HCT116 (cell line): ENCODE data around the gene GPR17. TPM values are rescaled to one million over a fixed set of nuclear protein-coding genes. Genes with fewer than 3 reads are reported as not detected.

Source experiments
- ATAC-seq: fragments of 200-7000 bp; cut with Tn5 transposase; 2 replicates; pipeline ENCODE4 v1.9.1; 2020; ENCODE audit warnings: mild to moderate bottlenecking, moderate library complexity
- BruUV-seq: library from RNA; stranded (reverse); fragments of 400-500 nt; replicated peaks from 2 replicates; lab custom pipeline; 2021; lab: Mats Ljungman, UMichigan
- CTCF ChIA-PET: fragments of 300-600 bp; sonication (Branson Sonifier 250); formaldehyde crosslinking; loops from one replicate; lab custom pipeline; 2021; ENCODE audit warnings: antibody characterized with exemption; lab: Charles Lee
- POLR2A ChIA-PET: fragments of 300-600, 350-600 bp; sonication (Branson Sonifier 250); formaldehyde crosslinking; loops from one replicate; lab custom pipeline; 2021; ENCODE audit warnings: antibody characterized with exemption; lab: Charles Lee
- RAD21 ChIA-PET, 2 experiments: fragments of 300-600 bp; sonication (Branson Sonifier 250); formaldehyde crosslinking; loops; one replicate each; lab custom pipeline; 2023; ENCODE audit warnings: low total read pairs in 2 of 2; ENCODE audit not compliant: uncharacterized antibody in 2 of 2, unreplicated experiment in 2 of 2, low non-redundant PET in 1 of 2; lab: Charles Lee
- DNase-seq: peaks from one replicate; pipeline ENCODE4 v3.0.0-alpha.2; 2010; ENCODE audit warnings: low read depth, low spot score
- H2AFZ ChIP-seq: fragments of 200-600 bp; shearing (Covaris generic), sonication (generic); 2 replicates; pipeline ENCODE4 v1.6.1; 2017; ENCODE audit warnings: low read depth, mixed run types, mixed read lengths, antibody characterized with exemption, low read length; ENCODE audit not compliant: poor library complexity, severe bottlenecking
- H3K27ac ChIP-seq: 2 replicates; pipeline ENCODE4 v1.5.1; 2012; ENCODE audit warnings: low read depth, low read length
- H3K27me3 ChIP-seq: fragments of 200-600 bp; sonication (generic); 2 replicates; pipeline ENCODE4 v1.6.1; 2016; ENCODE audit warnings: mixed run types, low read length, mixed read lengths; ENCODE audit not compliant: insufficient read depth
- H3K36me3 ChIP-seq, 2 experiments: fragments of 200-500 bp in 1 of 2; fragments of 200-600 bp in 1 of 2; sonication (Bioruptor generic) in 1 of 2; sonication (generic) in 1 of 2; 2 replicates each; pipeline versions ENCODE4 v1.5.1 to v1.6.1; 2014 to 2016; ENCODE audit warnings: low read length in 2 of 2, inconsistent platforms in 1 of 2, mixed read lengths in 1 of 2, mixed run types in 1 of 2; ENCODE audit not compliant: insufficient read depth in 2 of 2, control insufficient read depth in 1 of 2
- H3K4me1 ChIP-seq, 2 experiments: fragments of 200-600 bp in 1 of 2; sonication (generic) in 1 of 2; 2 replicates each; pipeline versions ENCODE4 v1.5.1 to v1.6.1; 2012 to 2017; ENCODE audit warnings: low read length in 2 of 2, inconsistent platforms in 1 of 2, mild to moderate bottlenecking in 1 of 2, mixed read lengths in 1 of 2, mixed run types in 1 of 2, moderate library complexity in 1 of 2; ENCODE audit not compliant: insufficient read depth in 2 of 2, control insufficient read depth in 1 of 2
- H3K4me2 ChIP-seq: fragments of 200-600 bp; sonication (generic); 2 replicates; pipeline ENCODE4 v1.6.1; 2017; ENCODE audit warnings: mixed run types, low read length, mixed read lengths
- H3K4me3 ChIP-seq, 2 experiments: fragments of 200-600 bp in 1 of 2; sonication (generic) in 1 of 2; replicated peaks in 1 of 2; 2 replicates each; pipeline ENCODE4 v1.5.1; 2011 to 2016; ENCODE audit warnings: low read length in 2 of 2, control low read depth in 1 of 2, low read depth in 1 of 2, mild to moderate bottlenecking in 1 of 2, mixed read lengths in 1 of 2, mixed run types in 1 of 2
- H3K79me2 ChIP-seq: fragments of 200-600 bp; sonication (generic); 2 replicates; pipeline ENCODE4 v1.6.1; 2017; ENCODE audit warnings: mild to moderate bottlenecking, mixed run types, low read length, moderate library complexity, mixed read lengths; ENCODE audit not compliant: insufficient read depth
- H3K9ac ChIP-seq: fragments of 200-600 bp; sonication (generic); 2 replicates; pipeline ENCODE4 v1.6.1; 2016; ENCODE audit warnings: low read length, mixed read lengths
- H3K9me2 ChIP-seq: fragments of 200-600 bp; sonication (generic), shearing (Covaris generic); 2 replicates; pipeline ENCODE4 v1.6.1; 2017; ENCODE audit warnings: mixed run types, mild to moderate bottlenecking, moderate library complexity; ENCODE audit not compliant: insufficient read depth
- H3K9me3 ChIP-seq, 2 experiments: fragments of 200-500 bp in 1 of 2; fragments of 200-600 bp in 1 of 2; sonication (Bioruptor generic) in 1 of 2; sonication (generic) in 1 of 2; 2 replicates each; pipeline ENCODE4 v1.6.1; 2014 to 2017; ENCODE audit warnings: low read length in 2 of 2, mixed read lengths in 2 of 2, inconsistent platforms in 1 of 2, low read depth in 1 of 2, mild to moderate bottlenecking in 1 of 2, mixed run types in 1 of 2, moderate library complexity in 1 of 2; ENCODE audit not compliant: control insufficient read depth in 1 of 2, insufficient read depth in 1 of 2
- H4K20me1 ChIP-seq: fragments of 200-600 bp; sonication (generic), shearing (Covaris generic); 2 replicates; pipeline ENCODE4 v1.6.1; 2017; ENCODE audit warnings: mixed run types, mild to moderate bottlenecking, moderate library complexity; ENCODE audit not compliant: insufficient read depth
- CBX3 ChIP-seq: IDR thresholded peaks from 2 replicates; pipeline ENCODE4 v1.6.1; 2012; ENCODE audit warnings: low read depth
- EZH2 ChIP-seq: fragments of 200-600 bp; sonication (generic); IDR thresholded peaks from 2 replicates; pipeline ENCODE4 v1.6.1; 2017; ENCODE audit warnings: antibody characterized with exemption, mixed run types
- EZH2phosphoT487 ChIP-seq: fragments of 200-600 bp; IDR thresholded peaks from 2 replicates; pipeline ENCODE4 v1.6.1; 2018; ENCODE audit warnings: antibody characterized with exemption, borderline replicate concordance
- JUND ChIP-seq: IDR thresholded peaks from 2 replicates; pipeline ENCODE4 v1.6.1; 2012
- POLR2AphosphoS5 ChIP-seq: IDR thresholded peaks from 2 replicates; pipeline ENCODE4 v1.6.1; 2011; ENCODE audit warnings: mild to moderate bottlenecking, low read depth, low read length, moderate library complexity
- RAD21 ChIP-seq: IDR thresholded peaks from 2 replicates; pipeline ENCODE4 v1.6.1; 2012; ENCODE audit warnings: low read depth, mild to moderate bottlenecking
- SRF ChIP-seq: IDR thresholded peaks from 2 replicates; pipeline ENCODE4 v1.6.1; 2012; ENCODE audit warnings: low read depth
- TCF7L2 ChIP-seq: IDR thresholded peaks from 2 replicates; pipeline ENCODE4 v1.7.0; 2011; ENCODE audit warnings: borderline replicate concordance, inconsistent platforms; ENCODE audit not compliant: insufficient read depth, insufficient read length; ENCODE audit errors: extremely low read depth
- YY1 ChIP-seq: IDR thresholded peaks from 2 replicates; pipeline ENCODE4 v1.6.1; 2011; ENCODE audit warnings: low read length, low read depth, moderate library complexity, mild to moderate bottlenecking; ENCODE audit not compliant: insufficient replicate concordance; ENCODE audit errors: extremely low read depth
- ZFX ChIP-seq: fragments of 450-650 bp; IDR thresholded peaks from 2 replicates; pipeline ENCODE4 v1.6.1; 2017
- ZNF274 ChIP-seq: fragments of 200-500 bp; sonication (Bioruptor generic); IDR thresholded peaks from 2 replicates; pipeline ENCODE4 v1.6.1; 2014; ENCODE audit warnings: mild to moderate bottlenecking, low read depth, low read length, inconsistent platforms
- intact Hi-C: fragments of 100-400 bp; cut with micrococcal nuclease; formaldehyde crosslinking; loops from 2 replicates; pipeline ENCODE4 v1.10.0; 2022
- total RNA-seq: library from RNA; stranded (reverse); gene quantifications from one replicate; pipeline ENCODE4 v1.2.1, GENCODE V29; 2021; ENCODE audit not compliant: unreplicated experiment
- TF ChIP-seq, protein P1 (sequence below): IDR thresholded peaks from 2 replicates; pipeline ENCODE4 v1.6.1; 2011; ENCODE audit warnings: mild to moderate bottlenecking, low read length, moderate library complexity; ENCODE audit not compliant: insufficient replicate concordance; ENCODE audit errors: extremely low read depth
- TF ChIP-seq, protein P2 (sequence below): IDR thresholded peaks from 2 replicates; pipeline ENCODE4 v1.6.1; 2012

GPR17 gene
- total RNA-seq, 1 experiment from 2014 or later, result not detected

DNA sequence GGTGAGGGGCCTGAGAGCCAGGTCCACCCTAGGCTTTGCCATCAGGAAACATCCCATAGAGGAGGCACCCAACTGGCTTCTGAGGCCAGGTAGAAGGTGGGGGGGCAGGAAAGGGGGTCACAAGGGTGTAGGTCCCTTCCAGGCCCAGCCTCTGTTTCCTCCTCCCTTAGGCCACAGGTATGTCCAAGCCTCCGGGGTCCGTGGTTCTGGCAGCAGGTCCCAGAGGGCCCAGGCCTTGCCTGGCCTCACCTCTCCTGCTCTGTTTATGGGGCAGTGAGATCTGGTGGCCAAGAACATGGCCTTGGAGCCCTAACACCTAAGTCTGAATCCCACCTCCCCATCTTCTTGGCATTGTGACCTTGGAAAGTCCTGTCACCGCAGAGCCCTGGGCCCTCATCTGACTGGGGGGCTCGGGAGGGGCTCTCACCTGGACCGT, 21.6 kb upstream of the GPR17 start:
- Histone ChIP-seq H3K9me2 (no peaks in the 10 kb centered on the region), H3K4me3 (no peak overlapping the region), H3K4me1 (peaks cover 0 to 20% of the 10 kb centered on the region in 2 experiments; a peak in 2 of 4 replicates), H3K4me2 (no peak overlapping the region), H2AFZ (no peak overlapping the region), H3K36me3 (no peaks in the 10 kb centered on the region), H4K20me1 (no peaks in the 10 kb centered on the region), H3K79me2 (no peaks in the 10 kb centered on the region), H3K9me3 (no peaks in the 10 kb centered on the region), H3K9ac (no peak overlapping the region), H3K27me3 (no peaks in the 10 kb centered on the region), H3K27ac (no peak overlapping the region)
- intact Hi-C loops, result no loop called here
- no peak for DNase-seq
- no TSS peak for BruUV-seq
- no peak for ATAC-seq
- no peak for TF ChIP-seq ZNF274
- TF ChIP-seq, protein P1, sequence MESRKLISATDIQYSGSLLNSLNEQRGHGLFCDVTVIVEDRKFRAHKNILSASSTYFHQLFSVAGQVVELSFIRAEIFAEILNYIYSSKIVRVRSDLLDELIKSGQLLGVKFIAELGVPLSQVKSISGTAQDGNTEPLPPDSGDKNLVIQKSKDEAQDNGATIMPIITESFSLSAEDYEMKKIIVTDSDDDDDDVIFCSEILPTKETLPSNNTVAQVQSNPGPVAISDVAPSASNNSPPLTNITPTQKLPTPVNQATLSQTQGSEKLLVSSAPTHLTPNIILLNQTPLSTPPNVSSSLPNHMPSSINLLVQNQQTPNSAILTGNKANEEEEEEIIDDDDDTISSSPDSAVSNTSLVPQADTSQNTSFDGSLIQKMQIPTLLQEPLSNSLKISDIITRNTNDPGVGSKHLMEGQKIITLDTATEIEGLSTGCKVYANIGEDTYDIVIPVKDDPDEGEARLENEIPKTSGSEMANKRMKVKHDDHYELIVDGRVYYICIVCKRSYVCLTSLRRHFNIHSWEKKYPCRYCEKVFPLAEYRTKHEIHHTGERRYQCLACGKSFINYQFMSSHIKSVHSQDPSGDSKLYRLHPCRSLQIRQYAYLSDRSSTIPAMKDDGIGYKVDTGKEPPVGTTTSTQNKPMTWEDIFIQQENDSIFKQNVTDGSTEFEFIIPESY, result no peak
- CTCF ChIA-PET, result no interaction called here
- RAD21 ChIA-PET, result no interaction called here
- POLR2A ChIA-PET, result no interaction called here

DNA sequence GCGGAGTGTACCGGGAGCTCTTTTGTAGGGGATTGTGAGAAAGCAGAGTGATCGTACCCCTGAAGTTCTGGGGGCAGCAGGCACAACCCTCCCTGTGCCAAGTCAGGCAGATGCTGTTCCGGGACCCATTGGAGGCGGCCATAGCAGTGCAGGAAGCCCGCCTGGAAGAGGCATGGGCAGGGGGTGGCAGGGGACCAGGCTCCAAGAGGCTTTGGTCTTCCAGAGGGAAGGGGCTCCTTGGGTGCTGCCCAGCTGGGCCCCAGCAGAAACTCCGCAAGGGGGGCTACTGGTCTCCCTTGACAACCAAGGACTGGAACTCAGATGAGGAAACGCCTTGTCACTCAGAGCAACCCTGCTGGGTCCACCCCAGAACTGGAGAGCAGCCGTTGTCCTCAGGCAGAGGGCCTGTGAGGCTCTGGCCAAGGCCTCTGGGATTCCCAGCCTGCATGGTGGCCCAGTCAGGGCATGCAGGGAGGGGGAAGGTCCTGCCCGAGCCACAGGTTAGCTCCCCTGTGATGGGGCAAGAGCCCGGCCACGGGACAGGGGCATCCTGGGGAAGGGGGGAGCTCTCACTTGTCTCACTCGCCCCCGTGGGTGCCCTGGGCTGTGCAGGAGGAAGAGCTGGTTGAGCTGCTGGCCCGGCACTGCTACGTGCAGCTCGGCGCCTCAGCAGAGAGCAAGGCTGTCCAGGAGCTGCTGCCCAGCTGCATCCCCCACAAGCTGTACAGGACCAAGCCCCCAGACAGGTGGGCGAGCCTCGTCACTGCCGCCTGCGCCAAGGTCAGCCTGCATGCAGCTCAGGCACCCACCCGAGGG, 21.0 kb upstream of the GPR17 start:
- ChIA-PET RAD21 (no interaction called here), CTCF (no interaction called here), POLR2A (no interaction called here)
- intact Hi-C loops, result no loop called here
- no peaks in the 10 kb centered on the region for H3K36me3 ChIP-seq
- H3K27me3 ChIP-seq, result no peaks in the 10 kb centered on the region
- no peaks in the 10 kb centered on the region for H4K20me1 ChIP-seq
- H3K9me3 ChIP-seq, result no peaks in the 10 kb centered on the region
- H3K4me1 ChIP-seq, result peaks cover 0 to 20% of the 10 kb centered on the region in 2 experiments; a peak in 2 of 4 replicates
- H3K4me2 ChIP-seq, result no peak overlapping the region
- H3K9ac ChIP-seq, result no peak overlapping the region
- no peak for DNase-seq
- no peak overlapping the region for H3K27ac ChIP-seq
- no peaks in the 10 kb centered on the region for H3K9me2 ChIP-seq
- ATAC-seq, result no peak
- no peaks in the 10 kb centered on the region for H3K79me2 ChIP-seq
- H3K4me3 ChIP-seq, result no peak overlapping the region
- BruUV-seq, result no TSS peak
- H2AFZ ChIP-seq, result no peak overlapping the region
- TF ChIP-seq SRF, result no peak
- TF ChIP-seq EZH2phosphoT487, result no peak
- no peak for TF ChIP-seq JUND
- TF ChIP-seq, protein P1, result no peak
- TF ChIP-seq ZFX, result no peak
- no peak for TF ChIP-seq POLR2AphosphoS5
- TF ChIP-seq RAD21, result no peak
- no peak for TF ChIP-seq YY1
- TF ChIP-seq, protein P2, sequence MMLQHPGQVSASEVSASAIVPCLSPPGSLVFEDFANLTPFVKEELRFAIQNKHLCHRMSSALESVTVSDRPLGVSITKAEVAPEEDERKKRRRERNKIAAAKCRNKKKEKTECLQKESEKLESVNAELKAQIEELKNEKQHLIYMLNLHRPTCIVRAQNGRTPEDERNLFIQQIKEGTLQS, result no peak
- TF ChIP-seq TCF7L2, result no peak
- no peak for TF ChIP-seq CBX3
- no peak for TF ChIP-seq EZH2
